ENCODE measurements around the gene STAMBPL1.

- TF ChIP-seq CTCF (IDR thresholded peaks at IDR 0.05; ENCODE audit: low read depth, low read length, poor library complexity, severe bottlenecking) (no peak), EZH2phosphoT487 (IDR thresholded peaks at IDR 0.05; ENCODE audit: borderline replicate concordance, low read length) (no peak)
Measured at GRCh38 chr10:88923520-88923919, 43.5 kb downstream of the STAMBPL1 start.
